Measurements from ENCODE around the gene ABL1. TPM values are rescaled to one million over a fixed set of nuclear protein-coding genes. Genes with fewer than 3 reads are reported as not detected.

The ABL1 gene
- polyA plus RNA-seq, 1 of the 3 experiments (the other 2 are of a cell fraction): 24.6 TPM

DNA sequence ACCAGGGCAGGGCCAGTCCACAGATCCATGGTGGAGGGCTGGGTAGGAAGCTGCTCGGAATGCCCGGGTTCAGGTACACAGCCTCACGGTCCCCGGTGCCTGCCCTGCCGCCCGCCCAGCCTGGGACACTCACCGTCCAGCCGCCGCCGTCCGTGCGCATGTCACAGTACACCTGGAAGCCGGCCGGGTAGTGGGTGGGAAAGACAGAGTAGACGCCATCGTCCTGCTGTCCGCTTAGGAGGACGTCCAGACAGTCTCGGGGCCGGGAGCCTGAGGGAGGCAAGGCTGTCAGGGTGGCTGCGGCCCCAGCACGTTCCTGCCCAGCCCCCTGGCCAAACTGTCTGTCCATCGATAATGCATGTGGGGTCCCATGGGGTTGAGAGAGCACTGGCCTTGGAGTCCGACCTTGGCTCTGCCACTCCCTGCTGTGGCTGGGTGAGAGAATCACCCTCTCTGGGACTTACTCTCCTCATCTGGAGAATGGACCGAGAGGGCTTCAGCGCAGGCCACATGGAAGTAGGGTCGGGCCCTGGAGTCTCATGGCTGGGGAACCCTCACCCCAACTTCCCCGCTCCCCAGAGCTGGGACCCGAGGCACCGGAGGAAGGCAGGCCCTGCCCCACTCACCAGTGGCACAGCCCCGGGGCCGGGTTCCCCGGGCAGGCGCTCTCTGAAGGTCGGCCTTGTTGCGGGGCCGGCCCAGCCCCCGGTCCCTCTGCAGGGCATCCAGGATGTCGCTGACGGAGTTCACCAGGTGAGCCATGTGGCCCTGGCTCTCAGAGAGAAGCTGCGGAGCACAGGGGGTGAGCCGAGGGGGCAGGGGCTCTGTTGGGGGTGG lies 88.8 kb downstream of the ABL1 start:
- CTCF ChIA-PET: interaction anchor here (1.2 kb wide), 1 partner anchor 223 kb away, joined by 4 read pairs; no protein-coding TSS in a partner anchor
- no peak overlapping the region for H3K4me2 ChIP-seq

DNA sequence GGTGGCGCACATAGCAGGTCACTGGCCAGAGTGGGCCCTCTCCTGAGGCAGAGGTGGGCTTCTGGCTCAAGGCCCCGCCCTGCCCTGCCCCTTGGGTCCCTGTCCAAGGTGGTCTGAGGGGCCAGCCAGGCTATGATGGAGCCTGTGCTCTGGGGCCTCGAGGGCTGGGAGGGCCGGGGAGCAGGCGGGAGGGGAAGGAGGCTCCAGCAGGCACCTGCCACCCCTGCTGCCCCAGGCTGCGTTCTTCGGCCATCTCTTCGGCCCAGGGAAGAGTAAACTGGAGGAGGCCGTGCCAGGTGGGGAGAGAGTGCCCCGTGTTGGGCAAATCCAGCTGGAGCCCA lies 89.4 kb downstream of the ABL1 start:
- Histone ChIP-seq H3K36me3 (replicated peaks in 1 of 2; ENCODE audit: control insufficient read depth in 1 of 2, insufficient read depth in 2 of 2, low read length in 1 of 2) (no peaks in the 10 kb centered on the region), H3F3A (replicated peaks; ENCODE audit: insufficient read depth) (no peaks in the 10 kb centered on the region), H3K9me2 (no peaks in the 10 kb centered on the region), H3K27me3 (ENCODE audit: insufficient read depth) (no peaks in the 10 kb centered on the region; the same call in 1 of the 2 replicates), H4K20me1 (ENCODE audit: insufficient read depth) (no peaks in the 10 kb centered on the region), H2AFZ (ENCODE audit: low read depth) (no peak overlapping the region), H3K4me1 (ENCODE audit: control insufficient read depth in 1 of 2, insufficient read depth in 2 of 2, low read depth in 1 of 2, low read length in 1 of 2) (peaks cover 11 to 12% of the 10 kb centered on the region in 2 experiments; a peak in 3 of 4 replicates), H3K4me3 (ENCODE audit: low read depth in 2 of 2, low read length in 1 of 2) (no peak overlapping the region), H3K27ac (ENCODE audit: low read depth in 2 of 2, low read length in 1 of 2) (no peak overlapping the region), H3K4me2 (no peak overlapping the region), H3K79me2 (ENCODE audit: insufficient read depth) (no peaks in the 10 kb centered on the region), H3K9ac (no peak overlapping the region), H3K9me3 (no peaks in the 10 kb centered on the region)
- CTCF ChIA-PET: interaction anchor here (1.3 kb wide), 1 partner anchor 17 kb away, joined by 4 read pairs; no protein-coding TSS in a partner anchor
- no peak for DNase-seq
- WGBS (ENCODE audit: low lambda C conversion rate): 73% methylated on average over 3 of the region's 10 CpGs
- TF ChIP-seq GATA2 (CRISPR knock-in tag; IDR thresholded peaks at IDR 0.05): no peak
- TF ChIP-seq EP300 (IDR thresholded peaks at IDR 0.05; ENCODE audit: borderline replicate concordance in 1 of 2, low read depth in 1 of 2, low read length in 1 of 2): no peak
- TF ChIP-seq, protein P1, sequence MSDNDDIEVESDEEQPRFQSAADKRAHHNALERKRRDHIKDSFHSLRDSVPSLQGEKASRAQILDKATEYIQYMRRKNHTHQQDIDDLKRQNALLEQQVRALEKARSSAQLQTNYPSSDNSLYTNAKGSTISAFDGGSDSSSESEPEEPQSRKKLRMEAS (IDR thresholded peaks at IDR 0.05; ENCODE audit: low read depth): no peak
- TF ChIP-seq EZH2phosphoT487 (IDR thresholded peaks at IDR 0.05; ENCODE audit: borderline replicate concordance, low read depth): no peak
- TF ChIP-seq, protein P2, sequence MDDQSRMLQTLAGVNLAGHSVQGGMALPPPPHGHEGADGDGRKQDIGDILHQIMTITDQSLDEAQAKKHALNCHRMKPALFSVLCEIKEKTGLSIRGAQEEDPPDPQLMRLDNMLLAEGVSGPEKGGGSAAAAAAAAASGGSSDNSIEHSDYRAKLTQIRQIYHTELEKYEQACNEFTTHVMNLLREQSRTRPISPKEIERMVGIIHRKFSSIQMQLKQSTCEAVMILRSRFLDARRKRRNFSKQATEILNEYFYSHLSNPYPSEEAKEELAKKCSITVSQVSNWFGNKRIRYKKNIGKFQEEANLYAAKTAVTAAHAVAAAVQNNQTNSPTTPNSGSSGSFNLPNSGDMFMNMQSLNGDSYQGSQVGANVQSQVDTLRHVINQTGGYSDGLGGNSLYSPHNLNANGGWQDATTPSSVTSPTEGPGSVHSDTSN (IDR thresholded peaks at IDR 0.05): no peak
- no peak for TF ChIP-seq JUND (IDR thresholded peaks at IDR 0.05)
- no peak for TF ChIP-seq NFIC (IDR thresholded peaks at IDR 0.05; ENCODE audit: borderline replicate concordance)
- TF ChIP-seq TEAD4 (IDR thresholded peaks at IDR 0.05; ENCODE audit: borderline replicate concordance, insufficient read depth): no peak
- no peak for TF ChIP-seq ELF1 (IDR thresholded peaks at IDR 0.05)
- TF ChIP-seq MXI1 (IDR thresholded peaks at IDR 0.05; ENCODE audit: low read depth, low read length): no peak
- no peak for TF ChIP-seq RFX5 (IDR thresholded peaks at IDR 0.05; ENCODE audit: low read length)
- POLR2A ChIA-PET: no interaction called here

More for the DNA sequence above, 88.8 kb downstream of the ABL1 start:
- Histone ChIP-seq H3K79me2 (ENCODE audit: insufficient read depth) (no peaks in the 10 kb centered on the region), H3K27me3 (ENCODE audit: insufficient read depth) (no peaks in the 10 kb centered on the region; the same call in 1 of the 2 replicates), H3K36me3 (replicated peaks in 1 of 2; ENCODE audit: control insufficient read depth in 1 of 2, insufficient read depth in 2 of 2, low read length in 1 of 2) (no peaks in the 10 kb centered on the region), H3K27ac (ENCODE audit: low read depth in 2 of 2, low read length in 1 of 2) (no peak overlapping the region), H3K4me3 (ENCODE audit: low read depth in 2 of 2, low read length in 1 of 2) (no peak overlapping the region), H3F3A (replicated peaks; ENCODE audit: insufficient read depth) (no peaks in the 10 kb centered on the region), H3K9me3 (no peaks in the 10 kb centered on the region), H3K4me1 (ENCODE audit: control insufficient read depth in 1 of 2, insufficient read depth in 2 of 2, low read depth in 1 of 2, low read length in 1 of 2) (peaks cover 8 to 9% of the 10 kb centered on the region in 2 experiments; a peak in 3 of 4 replicates), H2AFZ (ENCODE audit: low read depth) (no peak overlapping the region), H3K9me2 (no peaks in the 10 kb centered on the region), H4K20me1 (ENCODE audit: insufficient read depth) (no peaks in the 10 kb centered on the region), H3K9ac (no peak overlapping the region)
- TF ChIP-seq RCOR1 (IDR thresholded peaks at IDR 0.05; ENCODE audit: low read length) (no peak), FOSL2 (IDR thresholded peaks at IDR 0.05; ENCODE audit: borderline replicate concordance, low read depth) (no peak), FOXJ3 (CRISPR knock-in tag; IDR thresholded peaks at IDR 0.05) (no peak), NFIC (IDR thresholded peaks at IDR 0.05; ENCODE audit: borderline replicate concordance) (no peak), NRF1 (IDR thresholded peaks at IDR 0.05; ENCODE audit: low read depth, low read length) (no peak), POLR2AphosphoS5 (IDR thresholded peaks at IDR 0.05; ENCODE audit: low read depth, low read length) (no peak), TAF1 (IDR thresholded peaks at IDR 0.05; ENCODE audit: borderline replicate concordance, low read depth, low read length) (no peak), MEF2A (IDR thresholded peaks at IDR 0.05; ENCODE audit: borderline replicate concordance, low read depth) (no peak), ELF1 (IDR thresholded peaks at IDR 0.05) (no peak), JUND (IDR thresholded peaks at IDR 0.05) (no peak)
- TF ChIP-seq, protein P3, sequence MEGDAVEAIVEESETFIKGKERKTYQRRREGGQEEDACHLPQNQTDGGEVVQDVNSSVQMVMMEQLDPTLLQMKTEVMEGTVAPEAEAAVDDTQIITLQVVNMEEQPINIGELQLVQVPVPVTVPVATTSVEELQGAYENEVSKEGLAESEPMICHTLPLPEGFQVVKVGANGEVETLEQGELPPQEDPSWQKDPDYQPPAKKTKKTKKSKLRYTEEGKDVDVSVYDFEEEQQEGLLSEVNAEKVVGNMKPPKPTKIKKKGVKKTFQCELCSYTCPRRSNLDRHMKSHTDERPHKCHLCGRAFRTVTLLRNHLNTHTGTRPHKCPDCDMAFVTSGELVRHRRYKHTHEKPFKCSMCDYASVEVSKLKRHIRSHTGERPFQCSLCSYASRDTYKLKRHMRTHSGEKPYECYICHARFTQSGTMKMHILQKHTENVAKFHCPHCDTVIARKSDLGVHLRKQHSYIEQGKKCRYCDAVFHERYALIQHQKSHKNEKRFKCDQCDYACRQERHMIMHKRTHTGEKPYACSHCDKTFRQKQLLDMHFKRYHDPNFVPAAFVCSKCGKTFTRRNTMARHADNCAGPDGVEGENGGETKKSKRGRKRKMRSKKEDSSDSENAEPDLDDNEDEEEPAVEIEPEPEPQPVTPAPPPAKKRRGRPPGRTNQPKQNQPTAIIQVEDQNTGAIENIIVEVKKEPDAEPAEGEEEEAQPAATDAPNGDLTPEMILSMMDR (IDR thresholded peaks at IDR 0.05): no peak
- TF ChIP-seq, protein P4, sequence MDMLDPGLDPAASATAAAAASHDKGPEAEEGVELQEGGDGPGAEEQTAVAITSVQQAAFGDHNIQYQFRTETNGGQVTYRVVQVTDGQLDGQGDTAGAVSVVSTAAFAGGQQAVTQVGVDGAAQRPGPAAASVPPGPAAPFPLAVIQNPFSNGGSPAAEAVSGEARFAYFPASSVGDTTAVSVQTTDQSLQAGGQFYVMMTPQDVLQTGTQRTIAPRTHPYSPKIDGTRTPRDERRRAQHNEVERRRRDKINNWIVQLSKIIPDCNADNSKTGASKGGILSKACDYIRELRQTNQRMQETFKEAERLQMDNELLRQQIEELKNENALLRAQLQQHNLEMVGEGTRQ (IDR thresholded peaks at IDR 0.05; ENCODE audit: borderline replicate concordance, low read depth, low read length): no peak
- DNase-seq: no peak
- POLR2A ChIA-PET: no interaction called here
- WGBS (ENCODE audit: low lambda C conversion rate): 81% methylated on average over 10 of the region's 42 CpGs

Measured in SK-N-SH (cell line).